Measurements from ENCODE around the gene KRTAP19-4.

Gene KRTAP19-4

DNA sequence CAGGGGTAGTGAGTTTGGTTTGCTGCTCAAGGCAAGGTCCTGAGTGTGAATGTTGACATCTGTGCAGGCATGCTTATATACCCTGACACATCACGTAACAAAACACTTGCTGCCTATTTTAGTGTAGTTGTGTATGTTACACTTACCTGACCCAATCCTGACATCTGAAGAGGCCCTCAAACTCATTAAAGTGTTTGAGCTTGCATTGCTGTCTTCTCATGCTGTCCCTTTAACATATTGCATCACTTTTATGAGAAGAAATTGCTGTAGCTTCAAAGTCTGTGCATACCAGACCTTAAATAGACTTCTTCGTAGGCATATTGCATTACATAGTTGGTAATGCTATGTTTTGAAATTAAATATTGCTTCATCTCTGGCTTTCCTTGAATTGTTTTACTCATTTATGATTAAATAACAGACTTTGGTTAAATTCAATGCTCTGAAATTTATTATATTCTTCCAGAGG lies 5.0 kb downstream of the KRTAP19-4 start, which contains the start of gene KRTAP19-3:
Gene KRTAP19-3, minus strand, starts transcription at position 51 of the 466 bp plus-strand sequence. CDS start 56 bp downstream, outside the sequence.
- no peak within 1 kb of the TSS for H3K4me3 ChIP-seq

GRCh38 chr21:30487336-30487735 lies 9.6 kb downstream of the KRTAP19-4 start, which contains the start of gene KRTAP19-2:
KRTAP19-2 (minus strand) TSS chr21:30487436; CDS start chr21:30487348, 88 bp downstream.
- intact Hi-C loops (cut with DNase I; ENCODE audit: low total_unique reads), result no loop called here
- no peaks in the 10 kb centered on the region for H3K36me3 ChIP-seq
- no peak within 1 kb of the TSS for H3K27ac ChIP-seq
- DNase-seq, result no peak
- H3K4me3 ChIP-seq, result no peak within 1 kb of the TSS
- peaks cover 0 to 7% (median 0%) of the 10 kb centered on the region in 3 donors for H3K9me3 ChIP-seq
- H3K4me1 ChIP-seq, result no peaks in the 10 kb centered on the region
- TF ChIP-seq CTCF (IDR thresholded peaks at IDR 0.05), result no peak
- H3K27me3 ChIP-seq, result no peaks in the 10 kb centered on the region

More for the DNA sequence above, 5.0 kb downstream of the KRTAP19-4 start, which contains the start of gene KRTAP19-3:
- no peak for TF ChIP-seq CTCF (IDR thresholded peaks at IDR 0.05)
- Histone ChIP-seq H3K27ac (no peak within 1 kb of the TSS), H3K9me3 (no peaks in the 10 kb centered on the region), H3K4me1 (no peaks in the 10 kb centered on the region), H3K27me3 (no peaks in the 10 kb centered on the region), H3K36me3 (no peaks in the 10 kb centered on the region)
- no peak for DNase-seq
- intact Hi-C loops (cut with DNase I; ENCODE audit: low total_unique reads), result no loop called here

GRCh38 chr21:30486180-30486579 lies 10.8 kb downstream of the KRTAP19-4 start:
- H3K9me3 ChIP-seq, result peaks cover 0 to 7% (median 0%) of the 10 kb centered on the region in 3 donors
- no peaks in the 10 kb centered on the region for H3K36me3 ChIP-seq
- DNase-seq, result no peak
- no peaks in the 10 kb centered on the region for H3K4me1 ChIP-seq
- H3K4me3 ChIP-seq, result no peak overlapping the region
- TF ChIP-seq CTCF (IDR thresholded peaks at IDR 0.05), result no peak
- H3K27me3 ChIP-seq, result no peaks in the 10 kb centered on the region
- H3K27ac ChIP-seq, result no peak overlapping the region
- intact Hi-C loops (cut with DNase I; ENCODE audit: low total_unique reads), result no loop called here

GRCh38 chr21:30482130-30482529 lies 14.8 kb downstream of the KRTAP19-4 start:
- Histone ChIP-seq H3K4me1 (no peaks in the 10 kb centered on the region), H3K27ac (no peak overlapping the region), H3K36me3 (no peaks in the 10 kb centered on the region), H3K4me3 (no peak overlapping the region), H3K27me3 (no peaks in the 10 kb centered on the region), H3K9me3 (peaks cover 0 to 7% (median 0%) of the 10 kb centered on the region in 3 donors)
- intact Hi-C loops (cut with DNase I; ENCODE audit: low total_unique reads), result no loop called here
- no peak for TF ChIP-seq CTCF (IDR thresholded peaks at IDR 0.05)
- DNase-seq, result no peak

DNA sequence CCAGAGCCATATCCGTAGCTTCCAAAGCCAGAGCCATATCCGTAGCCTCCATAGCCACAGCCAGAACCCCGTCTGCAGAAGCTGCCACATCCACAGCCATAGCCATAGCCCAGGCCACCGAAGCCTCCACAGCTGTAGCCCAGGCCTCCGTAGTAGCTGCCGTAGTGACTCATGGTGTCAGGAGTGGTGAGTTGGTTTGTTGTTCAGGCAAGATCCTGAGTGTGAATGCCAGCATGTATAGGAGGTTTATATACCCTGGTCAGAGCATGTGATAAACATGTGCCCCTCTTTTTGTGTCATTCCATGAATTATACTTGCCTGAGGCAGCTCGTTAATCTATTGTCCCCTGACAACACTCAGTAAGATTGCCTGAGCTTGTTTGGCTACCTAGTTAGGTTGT lies 16.8 kb downstream of the KRTAP19-4 start, which contains the start of gene KRTAP19-1:
Gene KRTAP19-1, minus strand, starts transcription at position 223 of the 400 bp plus-strand sequence. Its CDS starts 50 bp downstream, at position 173.
- Histone ChIP-seq H3K27ac (no peak within 1 kb of the TSS), H3K4me3 (no peak within 1 kb of the TSS), H3K9me3 (no peaks in the 10 kb centered on the region), H3K36me3 (no peaks in the 10 kb centered on the region), H3K27me3 (no peaks in the 10 kb centered on the region), H3K4me1 (no peaks in the 10 kb centered on the region)
- TF ChIP-seq CTCF (IDR thresholded peaks at IDR 0.05), result no peak
- intact Hi-C loops (cut with DNase I; ENCODE audit: low total_unique reads), result no loop called here
- DNase-seq, result no peak
